ENCODE results near the gene ABCA6. TPM values are rescaled to one million over a fixed set of nuclear protein-coding genes. Genes with fewer than 3 reads are reported as not detected.

ABCA6 gene
- total and polyA plus RNA-seq, 2 of the 13 experiments (the other 11 are each of a cell fraction or from before 2014, with no cell fraction given): 0.05 to 0.11 TPM

- TF ChIP-seq ZHX1 (CRISPR knock-in tag; IDR thresholded peaks at IDR 0.05; ENCODE audit: low read depth): no peak; the same call in 1 of the 2 replicates
- no peak for TF ChIP-seq CTCF (CRISPR knock-in tag; IDR thresholded peaks at IDR 0.05)
- no peak for TF ChIP-seq ZNF138 (CRISPR knock-in tag; IDR thresholded peaks at IDR 0.05; ENCODE audit: low read depth)
- peak; percentile 86 for TF ChIP-seq SP140L (CRISPR knock-in tag; IDR thresholded peaks at IDR 0.05; ENCODE audit: borderline replicate concordance)
- peak; percentile 59; the same call in 1 of the 2 replicates for TF ChIP-seq BRCA1 (CRISPR knock-in tag; IDR thresholded peaks at IDR 0.05)
- no peak for TF ChIP-seq ZNF260 (CRISPR knock-in tag; IDR thresholded peaks at IDR 0.05; ENCODE audit: borderline replicate concordance, low read depth)
- no peak for TF ChIP-seq CENPX (CRISPR knock-in tag; IDR thresholded peaks at IDR 0.05)
- TF ChIP-seq ZNF350 (CRISPR knock-in tag; IDR thresholded peaks at IDR 0.05; ENCODE audit: borderline replicate concordance, low read depth): peak; percentile 77
- no peak for TF ChIP-seq GPN1 (CRISPR knock-in tag; IDR thresholded peaks at IDR 0.05; ENCODE audit: borderline replicate concordance)
- no peak for TF ChIP-seq MTA3 (CRISPR knock-in tag; IDR thresholded peaks at IDR 0.05)
- no peak; the same call in 1 of the 2 replicates for TF ChIP-seq DR1 (CRISPR knock-in tag; IDR thresholded peaks at IDR 0.05)
- TF ChIP-seq MED13 (CRISPR knock-in tag; IDR thresholded peaks at IDR 0.05): peak; percentile 99
- 0 out of 2 replicates have a peak, but pooled peaks have one; percentile 17 for TF ChIP-seq TFDP1 (CRISPR knock-in tag; IDR thresholded peaks at IDR 0.05; ENCODE audit: borderline replicate concordance)
- no peak for TF ChIP-seq ZKSCAN1 (IDR thresholded peaks at IDR 0.05; ENCODE audit: low read length)
- no peak for TF ChIP-seq GZF1 (CRISPR knock-in tag; IDR thresholded peaks at IDR 0.05)
- TF ChIP-seq ZNF34 (CRISPR knock-in tag; IDR thresholded peaks at IDR 0.05; ENCODE audit: borderline replicate concordance): no peak; the same call in 1 of the 2 replicates
- no peak for TF ChIP-seq HOXA7 (CRISPR knock-in tag; IDR thresholded peaks at IDR 0.05)
- TF ChIP-seq ZNF639 (CRISPR knock-in tag; conservative IDR thresholded peaks at IDR 0.05): peak; percentile 80; the same call in 1 of the 2 replicates
- TF ChIP-seq ZSCAN20 (CRISPR knock-in tag; IDR thresholded peaks at IDR 0.05; ENCODE audit: borderline replicate concordance): peak; percentile 70; the same call in 1 of the 2 replicates
Observed at GRCh38 chr17:69047368-69048263, 94.1 kb downstream of the ABCA6 start (continued).

All from HepG2 (cell line).